ENCODE results near the gene SCAF1.
A peak's percentile ranks its signal among the peaks of the same experiment; 100 is the strongest.

SCAF1 gene

GRCh38 chr19:49669516-49669915, 27.5 kb downstream of the SCAF1 start:
- no peak for DNase-seq

- DNase-seq = peak; percentile 81
Observed at GRCh38 chr19:49672131-49672919, 30.3 kb downstream of the SCAF1 start.

- peak; percentile 91 for DNase-seq
Observed at GRCh38 chr19:49676136-49676783, 34.3 kb downstream of the SCAF1 start.

- peak; percentile 99 for DNase-seq
Observed at GRCh38 chr19:49676784-49677230, 34.8 kb downstream of the SCAF1 start.

- DNase-seq = peak; percentile 63
Observed at GRCh38 chr19:49677231-49677900, 35.4 kb downstream of the SCAF1 start, which contains the start of gene PRMT1. Gene PRMT1, plus strand, starts transcription at chr19:49677271. Its CDS starts 10 bp downstream, at chr19:49677281.

- peak; percentile 86 for DNase-seq
Observed at GRCh38 chr19:49677901-49678674, 36.1 kb downstream of the SCAF1 start.

GRCh38 chr19:49678985-49679770, 37.2 kb downstream of the SCAF1 start:
- no peak for DNase-seq

- no peak for DNase-seq
Observed at GRCh38 chr19:49679771-49680413, 37.9 kb downstream of the SCAF1 start.

GRCh38 chr19:49680421-49681351, 38.7 kb downstream of the SCAF1 start:
- DNase-seq = peak; percentile 89

GRCh38 chr19:49681830-49682229, 39.8 kb downstream of the SCAF1 start:
- DNase-seq = no peak

- DNase-seq = no peak
Observed at GRCh38 chr19:49682274-49682673, 40.3 kb downstream of the SCAF1 start.

GRCh38 chr19:49683814-49684250, 41.8 kb downstream of the SCAF1 start:
- DNase-seq = no peak

- peak; percentile 43 for DNase-seq
Observed at GRCh38 chr19:49684251-49684982, 42.4 kb downstream of the SCAF1 start.

GRCh38 chr19:49684983-49685553, 43.1 kb downstream of the SCAF1 start:
- DNase-seq = no peak

GRCh38 chr19:49685845-49686332, 43.9 kb downstream of the SCAF1 start:
- no peak for DNase-seq

GRCh38 chr19:49686503-49687088, 44.6 kb downstream of the SCAF1 start:
- DNase-seq = no peak

- DNase-seq = no peak
Observed at GRCh38 chr19:49687150-49687549, 45.1 kb downstream of the SCAF1 start.

- DNase-seq = no peak
Observed at GRCh38 chr19:49687566-49688316, 45.7 kb downstream of the SCAF1 start.
